Measurements from ENCODE around the gene ASTN2.

Gene ASTN2

DNA sequence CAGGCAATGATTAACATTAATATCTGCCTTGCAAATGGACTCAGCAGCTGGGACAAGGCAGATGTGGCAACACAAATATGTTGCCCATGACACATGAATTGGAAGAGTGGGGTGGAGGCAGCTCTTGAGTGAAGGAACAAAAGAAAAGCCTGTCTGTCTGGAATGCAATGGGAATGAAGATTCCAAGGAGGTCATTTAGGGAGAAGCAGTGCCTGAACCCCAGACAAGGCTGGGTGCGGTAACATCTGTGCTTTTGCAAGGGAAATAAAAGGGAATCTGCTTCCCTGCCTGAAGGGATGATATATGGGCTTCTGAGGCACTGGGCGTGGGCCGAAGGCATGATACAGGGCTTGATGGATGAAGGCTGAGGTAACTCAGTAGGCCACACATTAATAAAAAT, 821.9 kb downstream of the ASTN2 start:
- POLR2A ChIA-PET: no interaction called here
- no peak for DNase-seq (ENCODE audit: extremely low spot score)
- TF ChIP-seq, protein P1, sequence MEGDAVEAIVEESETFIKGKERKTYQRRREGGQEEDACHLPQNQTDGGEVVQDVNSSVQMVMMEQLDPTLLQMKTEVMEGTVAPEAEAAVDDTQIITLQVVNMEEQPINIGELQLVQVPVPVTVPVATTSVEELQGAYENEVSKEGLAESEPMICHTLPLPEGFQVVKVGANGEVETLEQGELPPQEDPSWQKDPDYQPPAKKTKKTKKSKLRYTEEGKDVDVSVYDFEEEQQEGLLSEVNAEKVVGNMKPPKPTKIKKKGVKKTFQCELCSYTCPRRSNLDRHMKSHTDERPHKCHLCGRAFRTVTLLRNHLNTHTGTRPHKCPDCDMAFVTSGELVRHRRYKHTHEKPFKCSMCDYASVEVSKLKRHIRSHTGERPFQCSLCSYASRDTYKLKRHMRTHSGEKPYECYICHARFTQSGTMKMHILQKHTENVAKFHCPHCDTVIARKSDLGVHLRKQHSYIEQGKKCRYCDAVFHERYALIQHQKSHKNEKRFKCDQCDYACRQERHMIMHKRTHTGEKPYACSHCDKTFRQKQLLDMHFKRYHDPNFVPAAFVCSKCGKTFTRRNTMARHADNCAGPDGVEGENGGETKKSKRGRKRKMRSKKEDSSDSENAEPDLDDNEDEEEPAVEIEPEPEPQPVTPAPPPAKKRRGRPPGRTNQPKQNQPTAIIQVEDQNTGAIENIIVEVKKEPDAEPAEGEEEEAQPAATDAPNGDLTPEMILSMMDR (IDR thresholded peaks at IDR 0.05; ENCODE audit: control extremely low read depth, extremely low read depth, low read depth, missing control alignments): no peak
- CTCF ChIA-PET: interaction anchor here (0.9 kb wide), 1 partner anchor 21 kb away, joined by 3 read pairs; no protein-coding TSS in a partner anchor

DNA sequence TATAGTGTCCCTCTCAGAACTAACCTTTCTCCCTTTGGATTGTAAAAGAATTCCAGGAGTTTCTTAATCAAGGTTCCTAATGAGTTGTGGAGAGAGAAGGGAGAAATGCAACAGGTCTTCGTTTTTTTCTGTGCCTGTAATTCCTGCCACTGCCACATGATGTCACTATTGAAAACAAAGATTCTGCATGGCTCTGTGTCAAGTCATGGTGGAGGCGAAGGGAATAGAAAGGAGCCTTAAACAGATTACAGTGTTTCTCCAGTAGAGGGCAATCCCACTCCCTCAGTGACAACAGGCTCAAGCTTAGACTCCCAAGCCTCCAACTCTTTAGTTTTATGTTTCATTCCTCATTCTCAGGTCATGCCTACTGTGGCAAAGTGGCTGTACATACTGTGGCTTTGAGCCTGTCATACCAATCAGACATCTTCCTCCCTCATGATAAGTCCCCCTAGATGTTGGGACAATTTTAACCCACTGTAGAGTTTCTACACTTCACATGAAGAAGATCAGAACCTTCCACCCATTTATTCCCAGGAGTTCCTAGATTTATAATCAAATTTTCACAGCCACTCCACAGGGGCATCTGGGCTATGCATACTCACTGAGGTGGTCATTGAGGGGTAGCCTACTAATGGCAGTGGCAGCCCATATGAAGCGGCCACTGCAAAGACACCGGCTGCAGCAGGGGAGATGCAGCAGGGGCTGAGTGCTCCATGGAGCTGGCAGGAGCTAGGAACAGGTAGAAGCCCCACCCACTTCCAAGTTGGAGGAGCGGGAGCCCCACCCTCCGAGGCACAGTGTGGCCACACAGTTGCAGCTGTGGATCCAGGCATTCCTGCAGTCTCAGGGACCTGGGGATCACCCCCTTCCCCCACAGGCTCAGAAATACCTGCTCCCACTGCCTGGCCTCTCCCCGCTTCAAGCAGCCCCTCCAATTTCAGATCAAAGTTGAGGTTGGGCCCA, 825.2 kb downstream of the ASTN2 start:
- peak; percentile 44 for DNase-seq (ENCODE audit: extremely low spot score)
- ChIA-PET POLR2A (no interaction called here), CTCF (interaction anchor here (1.2 to 2.1 kb wide), 2 partner anchors 18 to 49 kb away, joined by 3 to 6 read pairs; no protein-coding TSS in a partner anchor)
- TF ChIP-seq, protein P1 (IDR thresholded peaks at IDR 0.05; ENCODE audit: control extremely low read depth, extremely low read depth, low read depth, missing control alignments): peak; percentile 20

DNA sequence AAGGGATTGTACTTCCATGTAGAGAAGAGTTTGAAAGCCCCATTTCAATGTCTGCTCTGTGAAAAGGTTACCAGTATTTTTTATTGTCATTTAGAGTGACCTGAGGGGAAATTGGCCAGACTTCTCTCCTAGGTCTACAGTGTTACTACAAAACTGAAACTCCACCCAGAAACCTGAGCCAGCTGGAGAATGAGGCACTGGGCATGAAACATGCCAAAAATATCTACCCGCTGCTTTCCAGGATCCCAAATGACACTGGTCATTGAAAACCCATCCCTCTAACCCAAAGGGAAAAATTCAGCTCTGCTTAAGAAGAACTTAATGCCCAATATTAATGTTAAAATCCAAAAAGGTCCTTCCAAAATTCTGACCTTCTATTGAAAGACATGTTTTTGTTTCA, 826.9 kb downstream of the ASTN2 start:
- POLR2A ChIA-PET: no interaction called here
- CTCF ChIA-PET: interaction anchor here (1.3 kb wide), 1 partner anchor 16 kb away, joined by 3 read pairs; no protein-coding TSS in a partner anchor
- no peak for DNase-seq (ENCODE audit: extremely low spot score)
- TF ChIP-seq, protein P1 (IDR thresholded peaks at IDR 0.05; ENCODE audit: control extremely low read depth, extremely low read depth, low read depth, missing control alignments): no peak

DNA sequence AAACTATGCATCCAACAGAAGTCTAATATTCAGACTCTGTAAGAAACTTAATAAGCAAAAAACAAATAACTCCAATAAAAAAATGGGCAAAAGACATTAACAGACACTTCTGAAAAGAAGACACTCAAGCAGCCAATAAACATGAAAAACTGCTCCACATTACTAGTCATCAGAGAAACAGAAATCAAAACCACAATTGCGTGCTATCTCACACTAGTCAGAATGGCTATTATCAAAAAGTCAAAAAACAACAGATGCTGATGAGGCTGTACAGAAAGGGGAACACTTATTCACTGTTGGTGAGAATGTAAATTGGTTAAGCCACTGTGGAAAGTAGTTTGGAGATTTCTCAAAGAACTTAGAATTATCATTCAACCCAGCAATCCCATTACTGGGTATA, 829.0 kb downstream of the ASTN2 start:
- TF ChIP-seq, protein P1 (IDR thresholded peaks at IDR 0.05; ENCODE audit: control extremely low read depth, extremely low read depth, low read depth, missing control alignments): no peak
- no peak for DNase-seq (ENCODE audit: extremely low spot score)
- ChIA-PET CTCF (interaction anchor here (1.2 to 1.6 kb wide), 2 partner anchors 9 to 14 kb away, joined by 3 read pairs; no protein-coding TSS in a partner anchor), POLR2A (no interaction called here)

DNA sequence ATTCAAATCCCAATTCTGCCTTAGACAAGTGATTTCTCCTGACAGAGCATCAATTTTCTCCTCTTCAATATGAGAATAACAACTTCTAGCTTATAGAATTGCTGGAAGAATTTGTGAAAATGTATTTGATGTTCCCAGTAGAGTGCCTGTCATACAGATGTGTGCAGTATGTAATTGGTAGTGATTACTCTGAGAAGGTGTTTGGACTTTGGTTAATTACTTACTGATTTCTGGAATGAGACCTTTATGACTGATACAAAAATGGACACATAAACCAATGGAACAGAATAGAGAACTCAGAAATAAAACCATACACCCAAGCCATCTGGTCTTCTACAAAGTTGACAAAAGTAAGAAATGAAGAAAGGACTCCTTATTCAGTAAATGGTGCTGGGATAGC, 829.7 kb downstream of the ASTN2 start:
- ChIA-PET POLR2A (no interaction called here), CTCF (interaction anchor here (1.6 kb wide), 1 partner anchor 8 kb away, joined by 3 read pairs; no protein-coding TSS in a partner anchor)
- no peak for DNase-seq (ENCODE audit: extremely low spot score)
- TF ChIP-seq, protein P1 (IDR thresholded peaks at IDR 0.05; ENCODE audit: control extremely low read depth, extremely low read depth, low read depth, missing control alignments): no peak

DNA sequence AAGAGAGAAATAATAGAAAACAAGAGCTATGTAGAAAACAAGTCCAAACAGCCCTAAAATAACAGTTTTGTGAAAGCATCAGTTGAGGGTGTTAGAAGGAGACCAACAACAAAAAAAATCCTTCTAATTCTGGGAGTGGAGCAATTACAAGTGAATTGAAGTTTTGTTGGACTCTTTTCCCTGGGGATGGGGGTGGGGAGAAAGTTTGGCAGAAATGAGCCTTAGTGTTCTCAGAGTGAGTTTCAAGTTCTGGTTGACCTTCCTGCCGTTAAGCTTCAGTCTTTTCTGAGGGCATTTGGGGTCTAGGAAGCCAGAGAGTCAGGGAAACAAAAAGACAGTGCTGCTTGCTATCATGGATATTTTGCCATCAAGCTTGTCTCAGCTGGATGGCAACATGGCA, 834.0 kb downstream of the ASTN2 start:
- no peak for DNase-seq (ENCODE audit: extremely low spot score)
- CTCF ChIA-PET: interaction anchor here (1.8 to 3.3 kb wide), 2 partner anchors 9 to 431 kb away, joined by 4 to 14 read pairs; no protein-coding TSS in a partner anchor
- POLR2A ChIA-PET: no interaction called here
- TF ChIP-seq, protein P1 (IDR thresholded peaks at IDR 0.05; ENCODE audit: control extremely low read depth, extremely low read depth, low read depth, missing control alignments): no peak

Measured in GM10248 (cell line).